GM23248 (cell line): ENCODE results near the gene CCDC191. TPM values are rescaled to one million over a fixed set of nuclear protein-coding genes. Genes with fewer than 3 reads are reported as not detected.

ENCODE experiments used
- DNase-seq: peaks from one replicate; pipeline ENCODE4 v3.0.0-alpha.2; 2015
- H2AFZ ChIP-seq: fragments of 200-600 bp; sonication (generic); 2 replicates; pipeline ENCODE4 v1.6.1; 2016; ENCODE audit warnings: antibody characterized with exemption
- H3F3A ChIP-seq: fragments of 200-600 bp; sonication (generic); 2 replicates; pipeline ENCODE4 v1.6.1; 2016; ENCODE audit warnings: mild to moderate bottlenecking, antibody characterized with exemption, mixed run types; ENCODE audit not compliant: insufficient read depth
- H3K27ac ChIP-seq: fragments of 200-600 bp; sonication (generic); 2 replicates; pipeline ENCODE4 v1.5.1; 2016; ENCODE audit warnings: mild to moderate bottlenecking
- H3K27me3 ChIP-seq: fragments of 200-600 bp; sonication (generic); replicated peaks from 2 replicates; pipeline ENCODE4 v1.6.1; 2016; ENCODE audit warnings: mild to moderate bottlenecking; ENCODE audit not compliant: insufficient read depth
- H3K36me3 ChIP-seq: fragments of 200-600 bp; sonication (generic); 2 replicates; pipeline ENCODE4 v1.6.1; 2016; ENCODE audit warnings: low read depth, mild to moderate bottlenecking
- H3K4me1 ChIP-seq: fragments of 200-600 bp; sonication (generic); 2 replicates; pipeline ENCODE4 v1.6.1; 2016; ENCODE audit warnings: mild to moderate bottlenecking; ENCODE audit not compliant: insufficient read depth
- H3K4me2 ChIP-seq: fragments of 200-600 bp; sonication (generic); one replicate; pipeline ENCODE4 v1.6.1; 2016; ENCODE audit warnings: mild to moderate bottlenecking; ENCODE audit not compliant: unreplicated experiment
- H3K4me3 ChIP-seq: fragments of 200-600 bp; sonication (generic); 2 replicates; pipeline ENCODE4 v1.5.1; 2016; ENCODE audit warnings: mild to moderate bottlenecking
- H3K79me2 ChIP-seq: fragments of 200-600 bp; sonication (generic); 2 replicates; pipeline ENCODE4 v1.6.1; 2016; ENCODE audit warnings: mild to moderate bottlenecking; ENCODE audit not compliant: insufficient read depth
- H3K9ac ChIP-seq: fragments of 200-600 bp; sonication (generic); 2 replicates; pipeline ENCODE4 v1.6.1; 2016; ENCODE audit warnings: mild to moderate bottlenecking
- H3K9me2 ChIP-seq: fragments of 200-600 bp; sonication (generic); 2 replicates; pipeline ENCODE4 v1.6.1; 2016; ENCODE audit warnings: mixed run types, mild to moderate bottlenecking, moderate library complexity; ENCODE audit not compliant: insufficient read depth
- H3K9me3 ChIP-seq: fragments of 200-600 bp; sonication (generic); one replicate; pipeline ENCODE4 v1.6.1; 2017; ENCODE audit warnings: low read depth
- H4K20me1 ChIP-seq: fragments of 200-600 bp; sonication (generic); 2 replicates; pipeline ENCODE4 v1.6.0; 2016; ENCODE audit not compliant: insufficient read depth
- EZH2 ChIP-seq: fragments of 200-600 bp; sonication (generic); IDR thresholded peaks from 2 replicates; pipeline ENCODE4 v1.6.1; 2018; ENCODE audit warnings: antibody characterized with exemption, mild to moderate bottlenecking; ENCODE audit not compliant: insufficient read depth, poor library complexity, severe bottlenecking
- EZH2phosphoT487 ChIP-seq: fragments of 200-600 bp; sonication (generic); IDR thresholded peaks from 2 replicates; pipeline ENCODE4 v1.6.1; 2018; ENCODE audit warnings: antibody characterized with exemption, moderate library complexity, mild to moderate bottlenecking, low read depth; ENCODE audit not compliant: insufficient read depth
- WGBS, 2 experiments: methylation state at CpG; one replicate each; pipeline ENCODE4 v1.1.6; 2015 to 2017; ENCODE audit warnings: low lambda C conversion rate in 2 of 2, low coverage in 1 of 2; ENCODE audit errors: missing lambda C conversion rate in 2 of 2; 5-methylcytosine and 5-hydroxymethylcytosine counted together
- in situ Hi-C: fragments of 300-500 bp; cut with MboI; formaldehyde crosslinking; loops from 2 replicates; pipeline ENCODE4 v1.15.0; 2020
- polyA plus RNA-seq: library from polyadenylated mRNA; unstranded; fragments of >200 nt; fragmentation: Nextera tagmentation; extraction: Ambion mirVana; gene quantifications from 2 replicates; pipeline ENCODE4 v1.2.1, GENCODE V29; 2016
- total RNA-seq: library from RNA; depleted of rRNA; stranded (reverse); fragments of >200 nt; shearing (Covaris generic); gene quantifications from 2 replicates; pipeline ENCODE4 v1.2.3, GENCODE V29; 2014

The CCDC191 gene
- total and polyA plus RNA-seq, 2 experiments from 2014 or later = 0.43 to 1.5 TPM

GRCh38 chr3:114014211-114014610, 42.1 kb downstream of the CCDC191 start:
- H3K27me3 ChIP-seq = no peaks in the 10 kb centered on the region
- no peak overlapping the region for H3K4me3 ChIP-seq
- no peaks in the 10 kb centered on the region for H3K79me2 ChIP-seq
- in situ Hi-C loops = no loop called here
- WGBS, 2 experiments = 82 to 86% methylated on average over 7 of the region's 7 CpGs
- H3F3A ChIP-seq = no peaks in the 10 kb centered on the region
- H3K36me3 ChIP-seq = no peaks in the 10 kb centered on the region
- H3K27ac ChIP-seq = no peak overlapping the region
- no peaks in the 10 kb centered on the region for H4K20me1 ChIP-seq
- H3K4me1 ChIP-seq = no peaks in the 10 kb centered on the region
- TF ChIP-seq EZH2phosphoT487 = no peak
- no peak for TF ChIP-seq EZH2
- H3K9ac ChIP-seq = no peak overlapping the region
- no peak overlapping the region for H3K4me2 ChIP-seq
- DNase-seq = no peak
- H3K9me3 ChIP-seq = no peaks in the 10 kb centered on the region
- no peaks in the 10 kb centered on the region for H3K9me2 ChIP-seq
- no peak overlapping the region for H2AFZ ChIP-seq

- H3K9me2 ChIP-seq = no peaks in the 10 kb centered on the region
- no peaks in the 10 kb centered on the region for H3F3A ChIP-seq
- WGBS, 2 experiments = 86 to 88% methylated on average over 2 of the region's 2 CpGs
- H2AFZ ChIP-seq = no peak overlapping the region
- in situ Hi-C loops = no loop called here
- H3K9ac ChIP-seq = no peak overlapping the region
- H3K27me3 ChIP-seq = no peaks in the 10 kb centered on the region
- no peak for DNase-seq
- no peaks in the 10 kb centered on the region for H3K4me1 ChIP-seq
- TF ChIP-seq EZH2phosphoT487 = no peak
- TF ChIP-seq EZH2 = no peak
- no peaks in the 10 kb centered on the region for H3K79me2 ChIP-seq
- H4K20me1 ChIP-seq = no peaks in the 10 kb centered on the region
- no peak overlapping the region for H3K27ac ChIP-seq
- H3K4me2 ChIP-seq = no peak overlapping the region
- no peaks in the 10 kb centered on the region for H3K9me3 ChIP-seq
- no peaks in the 10 kb centered on the region for H3K36me3 ChIP-seq
- no peak overlapping the region for H3K4me3 ChIP-seq
Measured at GRCh38 chr3:114011059-114011797, 45.1 kb downstream of the CCDC191 start.

GRCh38 chr3:114005481-114005880, 50.8 kb downstream of the CCDC191 start:
- H4K20me1 ChIP-seq = no peaks in the 10 kb centered on the region
- H3K79me2 ChIP-seq = no peaks in the 10 kb centered on the region
- no peaks in the 10 kb centered on the region for H3K27me3 ChIP-seq
- no peak overlapping the region for H2AFZ ChIP-seq
- TF ChIP-seq EZH2phosphoT487 (no peak), EZH2 (no peak)
- no peak overlapping the region for H3K27ac ChIP-seq
- no peak overlapping the region for H3K4me3 ChIP-seq
- no peaks in the 10 kb centered on the region for H3K9me3 ChIP-seq
- in situ Hi-C loops = no loop called here
- no peaks in the 10 kb centered on the region for H3F3A ChIP-seq
- no peak for DNase-seq
- no peak overlapping the region for H3K4me2 ChIP-seq
- no peaks in the 10 kb centered on the region for H3K4me1 ChIP-seq
- WGBS, 2 experiments = 81 to 86% methylated on average over 5 of the region's 5 CpGs
- H3K9ac ChIP-seq = no peak overlapping the region
- H3K36me3 ChIP-seq = no peaks in the 10 kb centered on the region
- H3K9me2 ChIP-seq = no peaks in the 10 kb centered on the region

DNA sequence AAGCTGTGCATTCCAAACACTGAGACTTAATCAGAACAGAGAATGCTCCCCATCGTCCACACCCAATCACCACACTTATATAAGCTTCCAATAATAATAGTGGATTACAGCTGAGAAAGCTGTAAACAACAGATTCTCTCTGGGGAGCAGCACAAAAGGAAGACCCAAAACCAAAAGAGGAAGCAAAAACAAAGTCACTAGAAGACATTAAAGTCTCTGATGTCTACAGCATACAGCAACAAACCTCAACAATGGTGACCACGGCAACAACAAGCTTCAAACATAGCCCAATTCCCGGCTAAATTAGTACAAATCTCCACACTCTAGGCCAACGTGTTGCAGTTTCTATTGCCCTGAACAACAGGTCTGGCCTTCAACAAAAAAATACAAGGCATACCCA, 70.8 kb downstream of the CCDC191 start:
- DNase-seq = no peak

More for the DNA sequence above, 70.8 kb downstream of the CCDC191 start:
- Histone ChIP-seq H3F3A (no peaks in the 10 kb centered on the region), H4K20me1 (no peaks in the 10 kb centered on the region), H2AFZ (no peak overlapping the region), H3K9ac (no peak overlapping the region), H3K4me1 (no peaks in the 10 kb centered on the region), H3K9me2 (no peaks in the 10 kb centered on the region), H3K27ac (no peak overlapping the region), H3K4me2 (no peak overlapping the region), H3K36me3 (no peaks in the 10 kb centered on the region; the same call in none of the 2 replicates), H3K4me3 (no peak overlapping the region), H3K79me2 (no peaks in the 10 kb centered on the region), H3K27me3 (no peaks in the 10 kb centered on the region), H3K9me3 (no peaks in the 10 kb centered on the region)
- TF ChIP-seq EZH2 = no peak
- no peak for TF ChIP-seq EZH2phosphoT487
- 54 to 69% methylated on average over 4 of the region's 4 CpGs for WGBS, 2 experiments
- in situ Hi-C loops = no loop called here
